GM12878 (cell line): ENCODE data around the gene ISG20. TPM values are rescaled to one million over a fixed set of nuclear protein-coding genes. Genes with fewer than 3 reads are reported as not detected.

ENCODE experiments used
- ATAC-seq: fragments of 200-7000 bp; cut with Tn5 transposase; 3 replicates; pipeline ENCODE4 v1.9.1; 2020; ENCODE audit warnings: mild to moderate bottlenecking, moderate library complexity
- BruUV-seq: library from RNA; stranded (reverse); fragments of 400-500 nt; replicated peaks from 2 replicates; lab custom pipeline; 2021; lab: Mats Ljungman, UMichigan
- CTCF ChIA-PET: fragments of 300-600 bp; sonication (Branson Sonifier 250); formaldehyde crosslinking; extraction: SDS; loops from one replicate; lab custom pipeline; 2021; ENCODE audit warnings: inconsistent platforms; lab: Yijun Ruan, JAX
- POLR2A ChIA-PET: fragments of 350-600 bp; formaldehyde crosslinking; extraction: SDS; loops from one replicate; lab custom pipeline; 2021; ENCODE audit warnings: inconsistent platforms; lab: Charles Lee
- RAD21 ChIA-PET: fragments of 300-600 bp; sonication (Branson Sonifier 250); formaldehyde crosslinking; loops from one replicate; lab custom pipeline; 2023; ENCODE audit warnings: antibody characterized with exemption; ENCODE audit not compliant: unreplicated experiment; lab: Charles Lee
- SMC1A ChIA-PET: fragments of 300-600 bp; sonication (Branson Sonifier 250); formaldehyde crosslinking; loops from one replicate; lab custom pipeline; 2023; ENCODE audit not compliant: unreplicated experiment, uncharacterized antibody; lab: Charles Lee
- DNase-seq: peaks from one replicate; pipeline ENCODE4 v3.0.0-alpha.2; 2011; ENCODE audit warnings: low read depth, low spot score
- FAIRE-seq: peaks from 3 replicates; lab custom pipeline; 2011; peaks lifted over from hg19 to GRCh38; lab: Jason Lieb, UNC
- H2AFZ ChIP-seq: 2 replicates; pipeline ENCODE4 v1.6.0; 2011; ENCODE audit warnings: low read depth, low read length, control low read depth; ENCODE audit not compliant: control insufficient read depth
- H3K27ac ChIP-seq: 2 replicates; pipeline ENCODE4 v1.5.1; 2011; ENCODE audit warnings: control low read depth; ENCODE audit not compliant: control insufficient read depth, insufficient read depth
- H3K27me3 ChIP-seq, 2 experiments: replicated peaks in 1 of 2; 2 replicates each; pipeline versions ENCODE4 v1.6.0 to v1.6.1; 2011; ENCODE audit warnings: low read length in 1 of 2; ENCODE audit not compliant: control insufficient read depth in 2 of 2, insufficient read depth in 2 of 2
- H3K36me3 ChIP-seq, 2 experiments: 2 replicates each; pipeline ENCODE4 v1.5.1; 2011; ENCODE audit warnings: low read length in 1 of 2; ENCODE audit not compliant: control insufficient read depth in 2 of 2, insufficient read depth in 2 of 2
- H3K4me1 ChIP-seq: 2 replicates; pipeline ENCODE4 v1.6.1; 2011; ENCODE audit warnings: mild to moderate bottlenecking, low read length, moderate library complexity, mixed read lengths; ENCODE audit not compliant: control insufficient read depth, insufficient read depth
- H3K4me2 ChIP-seq: 2 replicates; pipeline ENCODE4 v1.6.0; 2011; ENCODE audit warnings: control low read depth; ENCODE audit not compliant: control insufficient read depth, insufficient read depth
- H3K4me3 ChIP-seq: fragments of 200-600 bp; sonication (generic); 2 replicates; pipeline ENCODE4 v1.5.1; 2016
- H3K79me2 ChIP-seq: 2 replicates; pipeline ENCODE4 v1.6.0; 2011; ENCODE audit warnings: low read length; ENCODE audit not compliant: control insufficient read depth, insufficient read depth
- H3K9ac ChIP-seq: 2 replicates; pipeline ENCODE4 v1.8.0; 2011; ENCODE audit warnings: low read length, control low read depth, mixed read lengths; ENCODE audit not compliant: control insufficient read depth, insufficient read depth
- H3K9me3 ChIP-seq: replicated peaks from 3 replicates; pipeline ENCODE4 v1.5.1; 2011; ENCODE audit warnings: mild to moderate bottlenecking, low read length; ENCODE audit not compliant: control insufficient read depth, insufficient read depth
- H4K20me1 ChIP-seq: 2 replicates; pipeline ENCODE4 v1.6.0; 2011; ENCODE audit not compliant: control insufficient read depth, insufficient read depth
- IKZF2 ChIP-seq, 2 experiments: fragments of 450-650 bp; IDR thresholded peaks; 2 replicates each; pipeline ENCODE4 v1.6.1; 2017; ENCODE audit warnings: mild to moderate bottlenecking in 2 of 2, moderate library complexity in 2 of 2
- MLLT1 ChIP-seq: fragments of 450-650 bp; IDR thresholded peaks from 2 replicates; pipeline ENCODE4 v1.6.1; 2016; ENCODE audit warnings: mild to moderate bottlenecking
- ZBTB4 ChIP-seq: fragments of 450-650 bp; formaldehyde crosslinking; IDR thresholded peaks from 2 replicates; pipeline ENCODE4 v1.4.0; 2022; ENCODE audit warnings: mild to moderate bottlenecking, moderate library complexity
- ZNF592 ChIP-seq: fragments of 450-650 bp; IDR thresholded peaks from 2 replicates; pipeline ENCODE4 v1.6.1; 2017; ENCODE audit warnings: mild to moderate bottlenecking, moderate library complexity
- WGBS: methylation state at CpG from one replicate; pipeline ENCODE4 v1.1.6; 2016; ENCODE audit warnings: low lambda C conversion rate; ENCODE audit not compliant: insufficient replicate concordance, insufficient coverage; ENCODE audit errors: missing lambda C conversion rate; 5-methylcytosine and 5-hydroxymethylcytosine counted together
- in situ Hi-C: fragments of 300-500 bp; cut with MboI; formaldehyde crosslinking; loops from 9 replicates; pipeline ENCODE4 v1.14.3; 2018; ENCODE audit warnings: mixed read lengths
- intact Hi-C: fragments of 100-400 bp; cut with micrococcal nuclease; formaldehyde crosslinking; loops from one replicate; pipeline ENCODE4 v1.14.2; 2022; ENCODE audit not compliant: unreplicated experiment
- polyA plus RNA-seq, 11 experiments: library from polyadenylated mRNA; depleted of rRNA in 4 of 11; unstranded in 6 of 11; stranded (reverse) in 5 of 11; fragments of >200 nt; fragmentation: Nextera tagmentation in 4 of 11; fragmentation: Illumina TruSeq in 1 of 11; extraction: Ambion mirVana in 4 of 11; extraction: Trizol in 1 of 11; gene quantifications; 1 replicate in 1 of 11; 2 replicates in 10 of 11; pipeline versions ENCODE4 v1.2.1 to v1.2.3, GENCODE V29; 2011 to 2016; ENCODE audit warnings: inconsistent platforms in 2 of 11, missing spikeins in 2 of 11, low read depth in 1 of 11
- total RNA-seq, 4 experiments: library from RNA; depleted of rRNA in 3 of 4; stranded (reverse); fragments of >200 nt in 3 of 4; fragmentation: Illumina TruSeq in 1 of 4; extraction: Trizol in 1 of 4; gene quantifications; 2 replicates each; pipeline versions ENCODE4 v1.2.1 to v1.2.3, GENCODE V29; 2013 to 2021

The ISG20 gene
- total and polyA plus RNA-seq, 10 of the 15 experiments (the other 5 are each of a cell fraction or from before 2014, with no cell fraction given): 23.4 to 210 (median 85.9) TPM

- no peak overlapping the region for H3K9ac ChIP-seq
- no TSS peak for BruUV-seq
- ATAC-seq: no peak
- H3K36me3 ChIP-seq: no peaks in the 10 kb centered on the region
- ChIA-PET POLR2A (no interaction called here), SMC1A (interaction anchor here (1.0 to 1.6 kb wide), 2 partner anchors 10 to 22 kb away, joined by 3 to 7 read pairs; no protein-coding TSS in a partner anchor), RAD21 (no interaction called here), CTCF (interaction anchor here (1.1 kb wide), 1 partner anchor 50 kb away, joined by 3 read pairs; no protein-coding TSS in a partner anchor)
- no peaks in the 10 kb centered on the region for H3K9me3 ChIP-seq
- no peak for TF ChIP-seq ZBTB4 (CRISPR knock-in tag)
- TF ChIP-seq MLLT1: no peak
- TF ChIP-seq ZNF592: no peak
- TF ChIP-seq IKZF2 (IDR thresholded peaks at IDR 0.05): no peak
- no peak for DNase-seq
- no peaks in the 10 kb centered on the region for H3K4me1 ChIP-seq
- no peak overlapping the region for H3K27ac ChIP-seq
- H3K79me2 ChIP-seq: no peaks in the 10 kb centered on the region
- no peak for FAIRE-seq
- H3K4me3 ChIP-seq: no peak overlapping the region
- no peaks in the 10 kb centered on the region; a peak in 1 of 4 replicates for H3K27me3 ChIP-seq
- H2AFZ ChIP-seq: no peak overlapping the region
- intact Hi-C loops (no loop called here), in situ Hi-C loops (no loop called here)
- 28% methylated on average over 4 of the region's 4 CpGs for WGBS
- H4K20me1 ChIP-seq: no peaks in the 10 kb centered on the region
- H3K4me2 ChIP-seq: no peak overlapping the region
Measured at GRCh38 chr15:88674661-88675060, 35.8 kb downstream of the ISG20 start.
